ENCODE data around the gene ATP2B2.

GRCh38 chr3:10444511-10444910 is 60.9 kb downstream of the ATP2B2 start:
- TF ChIP-seq CTCF (IDR thresholded peaks at IDR 0.05) (no peak), POLR2AphosphoS5 (IDR thresholded peaks at IDR 0.05) (no peak)
